ENCODE results near the gene LCN10. TPM values are rescaled to one million over a fixed set of nuclear protein-coding genes. Genes with fewer than 3 reads are reported as not detected.

LCN10 gene
- total and polyA plus RNA-seq, 9 of the 15 experiments (the other 6 are each of a cell fraction or from before 2014, with no cell fraction given), result 0.10 to 0.21 (median 0.14) TPM; not detected in 6

DNA sequence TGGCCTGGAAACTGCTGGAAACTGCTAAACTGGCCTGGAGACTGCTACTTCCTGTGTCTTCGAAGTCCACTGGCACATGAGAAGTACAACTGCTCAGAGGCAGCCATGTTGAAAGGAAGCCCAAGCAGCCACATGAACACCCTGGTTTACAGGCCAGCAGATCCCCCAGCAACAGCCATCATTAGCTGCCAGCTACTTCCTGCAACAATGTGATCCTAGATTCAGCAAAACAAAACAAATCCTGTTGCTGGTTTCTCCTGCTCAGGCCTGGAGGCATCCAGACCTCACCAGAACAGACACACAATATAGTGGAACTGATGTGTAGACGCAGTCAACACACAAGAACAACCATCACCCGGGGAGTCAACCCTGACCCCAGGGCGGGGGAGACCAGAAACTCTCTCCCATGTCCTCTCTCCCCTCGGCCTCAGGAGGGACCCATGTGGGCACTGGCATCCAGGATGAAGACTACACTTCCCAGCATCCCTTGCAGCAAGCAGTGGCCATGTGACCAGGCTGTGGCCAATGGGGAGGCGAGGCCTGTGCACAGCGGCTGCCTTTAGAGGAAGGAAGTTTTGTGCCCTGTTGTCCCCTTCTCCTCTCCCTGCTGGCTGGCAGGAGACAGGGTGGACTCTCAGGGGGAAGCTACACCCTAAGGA lies 30.8 kb upstream of the LCN10 start (continued):
- TF ChIP-seq ZNF143 (CRISPR knock-in tag; IDR thresholded peaks at IDR 0.05) (peak; percentile 91), CBFA2T2 (conservative IDR thresholded peaks at IDR 0.05) (peak; percentile 58), MBD2 (IDR thresholded peaks at IDR 0.05; ENCODE audit: borderline replicate concordance, low read depth) (peak; percentile 44; the same call in 1 of the 2 replicates), FOXP1 (CRISPR knock-in tag; IDR thresholded peaks at IDR 0.05) (no peak)
- TF ChIP-seq, protein P1, sequence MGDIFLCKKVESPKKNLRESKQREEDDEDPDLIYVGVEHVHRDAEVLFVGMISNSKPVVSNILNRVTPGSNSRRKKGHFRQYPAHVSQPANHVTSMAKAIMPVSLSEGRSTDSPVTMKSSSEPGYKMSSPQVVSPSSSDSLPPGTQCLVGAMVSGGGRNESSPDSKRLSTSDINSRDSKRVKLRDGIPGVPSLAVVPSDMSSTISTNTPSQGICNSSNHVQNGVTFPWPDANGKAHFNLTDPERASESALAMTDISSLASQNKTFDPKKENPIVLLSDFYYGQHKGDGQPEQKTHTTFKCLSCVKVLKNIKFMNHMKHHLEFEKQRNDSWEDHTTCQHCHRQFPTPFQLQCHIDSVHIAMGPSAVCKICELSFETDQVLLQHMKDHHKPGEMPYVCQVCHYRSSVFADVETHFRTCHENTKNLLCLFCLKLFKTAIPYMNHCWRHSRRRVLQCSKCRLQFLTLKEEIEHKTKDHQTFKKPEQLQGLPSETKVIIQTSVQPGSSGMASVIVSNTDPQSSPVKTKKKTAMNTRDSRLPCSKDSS (IDR thresholded peaks at IDR 0.05; ENCODE audit: low read depth, partially characterized antibody), result peak; percentile 79

DNA sequence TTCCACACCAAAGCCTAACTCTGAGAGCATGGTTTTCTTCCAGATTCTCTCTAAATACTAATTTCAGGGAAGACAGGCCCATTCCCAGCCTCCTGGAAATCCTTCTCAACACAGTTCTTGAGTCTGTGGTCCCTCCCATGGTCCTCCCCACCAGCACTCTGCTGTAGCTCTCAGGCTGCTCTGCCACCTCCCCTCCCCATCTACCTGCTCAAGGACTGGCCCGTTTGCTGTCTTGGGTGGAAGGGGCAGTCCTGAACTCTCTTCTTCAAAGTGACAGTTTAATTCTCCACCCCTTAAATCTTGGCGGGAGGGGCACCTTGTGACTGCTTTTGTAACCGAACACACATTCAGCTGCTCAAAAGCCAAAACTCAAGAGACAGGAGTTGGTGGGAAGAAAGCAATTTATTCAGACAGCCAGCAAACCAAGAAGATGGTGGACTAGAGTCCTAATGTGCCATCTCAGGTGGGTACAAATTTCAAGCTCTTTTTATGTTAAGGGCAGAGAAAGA lies 29.2 kb upstream of the LCN10 start:
- Histone ChIP-seq H3K36me3 (ENCODE audit: control insufficient read depth, insufficient read depth, low read length) (no peaks in the 10 kb centered on the region), H3K27me3 (ENCODE audit: control insufficient read depth in 2 of 2, insufficient read depth in 2 of 2, low read length in 2 of 2) (peaks cover 0 to 5% of the 10 kb centered on the region in 2 experiments; a peak in 1 of 5 replicates), H3K9me1 (ENCODE audit: control insufficient read depth, insufficient read depth, low read length) (no peaks in the 10 kb centered on the region), H4K20me1 (replicated peaks; ENCODE audit: control insufficient read depth, insufficient read depth, low read length) (no peaks in the 10 kb centered on the region), H3K9ac (ENCODE audit: insufficient read depth in 1 of 2, low read depth in 2 of 2, low read length in 2 of 2) (no peak overlapping the region), H2AFZ (ENCODE audit: low read depth, low read length) (no peak overlapping the region), H3K4me3 (no peak overlapping the region), H3K4me2 (ENCODE audit: insufficient read depth, low read length) (no peak overlapping the region), H3K9me3 (replicated peaks; ENCODE audit: control insufficient read depth, insufficient read depth, low read depth, low read length) (peaks cover 11% of the 10 kb centered on the region), H3K4me1 (replicated peaks in 1 of 2; ENCODE audit: control insufficient read depth in 2 of 2, insufficient read depth in 2 of 2, low read length in 2 of 2) (peaks cover 7 to 13% of the 10 kb centered on the region in 2 experiments; a peak in 4 of 5 replicates), H3K79me2 (ENCODE audit: control insufficient read depth, insufficient read depth, low read length) (no peaks in the 10 kb centered on the region), H3K27ac (ENCODE audit: extremely low read depth, low read depth, low read length) (no peak overlapping the region)
- POLR2A ChIA-PET, result interaction anchor here (1.1 kb wide), 1 partner anchor 44 kb away, joined by 3 read pairs; no protein-coding TSS in a partner anchor
- no peak for ATAC-seq
- CTCF ChIA-PET (ENCODE audit: low intra/inter-chr PET ratio), result interaction anchor here (1.3 kb wide), 1 partner anchor 11 kb away, joined by 7 read pairs; no protein-coding TSS in a partner anchor
- FAIRE-seq, result no peak
- no TSS peak for BruUV-seq (replicated peaks)
- no peak for DNase-seq (ENCODE audit: extremely low read depth in 1 of 4, low spot score in 3 of 4)
- WGBS (ENCODE audit: insufficient coverage, low coverage, missing lambda C conversion rate), result 33% methylated on average over 3 of the region's 3 CpGs
- intact Hi-C loops (cut with micrococcal nuclease) (no loop called here), in situ Hi-C loops (cut with MboI) (loop anchor here (5.0 kb wide), 1 partner anchor 265 kb away; no protein-coding TSS in a partner anchor)
- TF ChIP-seq, protein P2, sequence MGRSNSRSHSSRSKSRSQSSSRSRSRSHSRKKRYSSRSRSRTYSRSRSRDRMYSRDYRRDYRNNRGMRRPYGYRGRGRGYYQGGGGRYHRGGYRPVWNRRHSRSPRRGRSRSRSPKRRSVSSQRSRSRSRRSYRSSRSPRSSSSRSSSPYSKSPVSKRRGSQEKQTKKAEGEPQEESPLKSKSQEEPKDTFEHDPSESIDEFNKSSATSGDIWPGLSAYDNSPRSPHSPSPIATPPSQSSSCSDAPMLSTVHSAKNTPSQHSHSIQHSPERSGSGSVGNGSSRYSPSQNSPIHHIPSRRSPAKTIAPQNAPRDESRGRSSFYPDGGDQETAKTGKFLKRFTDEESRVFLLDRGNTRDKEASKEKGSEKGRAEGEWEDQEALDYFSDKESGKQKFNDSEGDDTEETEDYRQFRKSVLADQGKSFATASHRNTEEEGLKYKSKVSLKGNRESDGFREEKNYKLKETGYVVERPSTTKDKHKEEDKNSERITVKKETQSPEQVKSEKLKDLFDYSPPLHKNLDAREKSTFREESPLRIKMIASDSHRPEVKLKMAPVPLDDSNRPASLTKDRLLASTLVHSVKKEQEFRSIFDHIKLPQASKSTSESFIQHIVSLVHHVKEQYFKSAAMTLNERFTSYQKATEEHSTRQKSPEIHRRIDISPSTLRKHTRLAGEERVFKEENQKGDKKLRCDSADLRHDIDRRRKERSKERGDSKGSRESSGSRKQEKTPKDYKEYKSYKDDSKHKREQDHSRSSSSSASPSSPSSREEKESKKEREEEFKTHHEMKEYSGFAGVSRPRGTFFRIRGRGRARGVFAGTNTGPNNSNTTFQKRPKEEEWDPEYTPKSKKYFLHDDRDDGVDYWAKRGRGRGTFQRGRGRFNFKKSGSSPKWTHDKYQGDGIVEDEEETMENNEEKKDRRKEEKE (IDR thresholded peaks at IDR 0.05; ENCODE audit: borderline replicate concordance in 1 of 2, control insufficient read depth in 1 of 2, low read depth in 2 of 2, low read length in 1 of 2), result no peak
- TF ChIP-seq FUS (optimal IDR thresholded peaks at IDR 0.05; ENCODE audit: low read depth, low read length) (no peak), HNRNPL (IDR thresholded peaks at IDR 0.05; ENCODE audit: low read depth, low read length) (no peak), CAMTA2 (CRISPR knock-in tag; conservative IDR thresholded peaks at IDR 0.05) (no peak), ZNF347 (CRISPR knock-in tag; IDR thresholded peaks at IDR 0.05; ENCODE audit: low read depth) (no peak), ZNF780A (CRISPR knock-in tag; IDR thresholded peaks at IDR 0.05) (no peak), HDGF (IDR thresholded peaks at IDR 0.05) (no peak), CEBPG (CRISPR knock-in tag; IDR thresholded peaks at IDR 0.05) (no peak), CEBPG (tag; conservative IDR thresholded peaks at IDR 0.05 in 1 of 2, IDR thresholded peaks at IDR 0.05 in 1 of 2) (no peak)
- TF ChIP-seq, protein P3, sequence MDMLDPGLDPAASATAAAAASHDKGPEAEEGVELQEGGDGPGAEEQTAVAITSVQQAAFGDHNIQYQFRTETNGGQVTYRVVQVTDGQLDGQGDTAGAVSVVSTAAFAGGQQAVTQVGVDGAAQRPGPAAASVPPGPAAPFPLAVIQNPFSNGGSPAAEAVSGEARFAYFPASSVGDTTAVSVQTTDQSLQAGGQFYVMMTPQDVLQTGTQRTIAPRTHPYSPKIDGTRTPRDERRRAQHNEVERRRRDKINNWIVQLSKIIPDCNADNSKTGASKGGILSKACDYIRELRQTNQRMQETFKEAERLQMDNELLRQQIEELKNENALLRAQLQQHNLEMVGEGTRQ (CRISPR knock-in tag; IDR thresholded peaks at IDR 0.05), result no peak
